HG02571 (cell line): Measurements from ENCODE around the gene SEMG1.

Source experiments
- ATAC-seq: cut with Tn5 transposase; IDR thresholded peaks from one replicate; pipeline ENCODE4 v1.9.1; 2021; ENCODE audit warnings: mild to moderate bottlenecking, moderate library complexity; ENCODE audit not compliant: unreplicated experiment

SEMG1 gene, protein sequence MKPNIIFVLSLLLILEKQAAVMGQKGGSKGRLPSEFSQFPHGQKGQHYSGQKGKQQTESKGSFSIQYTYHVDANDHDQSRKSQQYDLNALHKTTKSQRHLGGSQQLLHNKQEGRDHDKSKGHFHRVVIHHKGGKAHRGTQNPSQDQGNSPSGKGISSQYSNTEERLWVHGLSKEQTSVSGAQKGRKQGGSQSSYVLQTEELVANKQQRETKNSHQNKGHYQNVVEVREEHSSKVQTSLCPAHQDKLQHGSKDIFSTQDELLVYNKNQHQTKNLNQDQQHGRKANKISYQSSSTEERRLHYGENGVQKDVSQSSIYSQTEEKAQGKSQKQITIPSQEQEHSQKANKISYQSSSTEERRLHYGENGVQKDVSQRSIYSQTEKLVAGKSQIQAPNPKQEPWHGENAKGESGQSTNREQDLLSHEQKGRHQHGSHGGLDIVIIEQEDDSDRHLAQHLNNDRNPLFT

DNA sequence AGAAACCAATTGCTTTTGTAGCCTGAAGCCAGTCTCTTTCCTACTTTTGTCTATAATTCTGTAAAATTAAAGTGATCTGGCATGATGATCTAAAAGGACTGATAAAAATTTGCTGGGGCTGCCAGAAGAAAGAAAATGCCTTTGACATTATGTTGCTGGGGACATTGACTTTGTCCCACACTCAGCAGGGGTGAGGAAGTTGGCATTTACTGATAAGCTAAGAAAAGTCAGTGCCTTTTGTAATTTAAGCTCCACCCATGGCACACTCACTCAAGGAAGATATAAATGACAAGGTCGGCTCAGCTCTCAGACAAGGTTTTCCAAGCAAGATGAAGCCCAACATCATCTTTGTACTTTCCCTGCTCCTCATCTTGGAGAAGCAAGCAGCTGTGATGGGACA lies at the start of gene SEMG1:
Gene SEMG1, plus strand, starts transcription at position 309 of the 400 bp plus-strand sequence. Its CDS starts 21 bp downstream, at position 330.
- no peak for ATAC-seq

DNA sequence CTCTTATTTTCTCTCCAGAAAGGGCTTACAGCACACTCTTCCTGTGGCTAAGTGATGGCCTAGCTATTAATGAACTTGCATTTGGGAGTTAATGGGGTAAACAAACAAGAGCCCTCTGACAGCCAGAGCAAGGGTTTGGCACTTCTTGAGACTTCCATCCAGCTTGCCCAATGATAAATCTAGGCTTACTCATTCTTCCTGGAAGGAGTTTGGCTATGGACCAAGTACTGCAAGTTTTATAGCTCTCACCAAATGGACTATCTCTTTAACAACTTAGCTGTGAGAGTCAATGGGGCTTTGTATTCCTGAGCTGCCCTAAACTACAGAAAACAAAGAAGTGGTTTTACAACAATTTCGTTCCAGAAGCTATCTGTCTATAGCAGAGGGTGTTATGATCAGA lies 48.9 kb upstream of the SEMG1 start:
- no peak for ATAC-seq

DNA sequence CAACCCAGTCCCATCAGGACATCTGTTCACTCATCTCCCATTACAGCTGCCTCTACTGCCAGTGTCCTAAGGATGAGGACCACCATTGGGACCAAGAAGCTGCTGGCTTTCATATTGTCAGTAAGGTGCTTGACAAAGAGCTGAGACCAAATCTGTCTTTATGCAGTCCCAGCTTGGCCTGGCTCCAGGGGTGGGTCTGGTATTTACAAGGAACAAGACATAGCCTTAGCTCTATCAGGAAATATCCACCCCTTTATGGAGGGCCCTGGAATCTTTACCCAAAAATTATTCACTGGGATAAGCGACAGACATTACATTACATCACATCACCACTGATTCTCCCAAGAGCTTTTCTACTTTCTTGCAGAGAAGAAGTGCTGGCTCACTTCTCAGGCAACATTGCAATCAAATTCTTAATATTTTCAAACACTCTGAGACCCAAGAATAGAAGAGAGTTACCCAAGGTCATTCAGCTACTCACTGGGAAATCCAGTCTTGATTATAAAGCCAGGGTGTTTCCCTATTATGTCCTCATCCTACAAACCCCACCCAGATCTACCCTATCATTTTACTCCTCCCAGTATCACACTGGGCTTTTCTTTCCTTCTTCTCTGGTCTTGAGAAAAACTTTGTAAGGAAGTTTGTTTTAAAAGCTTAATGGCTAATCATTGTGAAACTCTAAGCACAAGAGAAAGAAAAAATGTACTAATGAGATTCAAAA lies 43.6 kb upstream of the SEMG1 start:
- ATAC-seq: no peak

DNA sequence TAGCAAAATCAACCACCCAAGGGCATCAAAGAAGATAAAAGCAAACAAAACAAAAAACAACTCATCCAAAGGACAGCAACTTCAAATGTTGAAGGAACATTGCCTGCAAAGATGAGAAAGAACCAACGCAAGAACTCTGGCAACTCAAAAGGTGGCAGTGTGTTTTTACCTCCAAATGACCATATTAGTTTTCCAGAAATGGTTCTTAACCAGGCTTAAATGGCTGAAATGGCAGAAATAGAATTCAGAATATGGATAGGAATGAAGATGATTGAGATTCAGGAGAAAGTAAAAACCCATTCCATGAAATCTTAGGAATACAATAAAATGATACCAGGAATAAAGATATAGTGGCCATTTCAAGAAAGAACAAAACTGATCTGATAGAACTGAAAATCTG lies 41.9 kb upstream of the SEMG1 start:
- no peak for ATAC-seq

DNA sequence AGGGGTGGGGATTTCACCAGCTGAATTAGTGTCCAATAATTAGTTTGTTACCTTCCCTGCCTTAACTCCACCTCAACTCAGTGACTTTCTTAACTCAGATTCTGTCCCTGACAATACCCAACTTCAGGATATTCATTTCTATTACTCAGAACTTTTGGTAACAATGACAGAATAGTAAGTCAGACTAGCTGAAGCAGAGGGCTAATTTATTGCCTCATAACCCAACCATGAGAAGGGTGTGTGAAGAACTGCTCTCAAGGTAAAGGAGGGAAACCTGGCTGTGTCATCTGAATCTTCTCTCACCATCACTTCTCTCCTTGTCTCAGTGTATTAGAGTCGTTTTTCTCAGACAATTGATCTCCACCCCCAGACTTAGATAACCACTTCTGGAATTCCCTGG lies 33.3 kb upstream of the SEMG1 start:
- ATAC-seq: no peak

DNA sequence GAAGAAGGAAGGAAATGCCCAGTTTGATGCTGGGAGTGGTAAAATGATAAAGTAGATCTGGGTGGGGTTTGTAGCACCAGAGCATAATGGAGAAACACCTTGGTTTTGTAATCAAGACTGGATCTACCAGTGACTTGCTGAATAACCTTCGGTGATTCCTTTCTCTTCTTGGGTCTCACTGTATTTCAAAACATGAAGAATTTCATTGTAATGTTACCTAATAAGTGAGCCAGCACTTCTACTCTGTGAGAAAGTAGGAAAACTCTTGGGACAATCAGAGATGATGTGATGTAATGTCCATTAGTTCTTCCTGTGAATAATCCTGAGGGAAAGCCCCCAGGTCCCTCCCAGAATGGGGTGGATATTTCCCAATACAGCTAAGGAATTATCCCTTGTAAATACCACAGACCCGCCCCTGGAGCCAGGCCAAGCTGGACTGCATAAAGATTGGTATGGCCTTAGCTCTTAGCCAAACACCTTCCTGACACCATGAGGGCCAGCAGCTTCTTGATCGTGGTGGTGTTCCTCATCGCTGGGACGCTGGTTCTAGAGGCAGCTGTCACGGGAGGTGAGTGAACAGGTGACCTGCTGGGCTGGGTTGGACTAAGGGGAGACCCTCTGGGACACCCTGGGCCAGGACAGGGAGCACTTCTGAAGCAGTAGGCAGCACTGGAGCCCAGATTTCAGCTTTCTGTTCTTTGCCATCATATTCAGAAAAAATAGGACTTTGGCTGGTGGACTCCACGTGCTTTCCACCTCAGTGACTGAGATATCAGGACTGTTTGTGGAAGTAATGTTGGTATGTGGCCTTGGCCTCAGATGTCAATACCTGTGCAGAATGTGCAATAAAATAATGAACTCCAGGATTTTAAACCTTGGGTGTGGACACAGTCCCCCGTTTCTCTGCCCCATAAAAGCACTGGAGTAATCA lies 32.1 kb upstream of the SEMG1 start, which contains the start of gene PI3:
Gene PI3, plus strand, starts transcription at position 469 of the 931 bp plus-strand sequence. Its CDS starts 21 bp downstream, at position 490.
- no peak for ATAC-seq

DNA sequence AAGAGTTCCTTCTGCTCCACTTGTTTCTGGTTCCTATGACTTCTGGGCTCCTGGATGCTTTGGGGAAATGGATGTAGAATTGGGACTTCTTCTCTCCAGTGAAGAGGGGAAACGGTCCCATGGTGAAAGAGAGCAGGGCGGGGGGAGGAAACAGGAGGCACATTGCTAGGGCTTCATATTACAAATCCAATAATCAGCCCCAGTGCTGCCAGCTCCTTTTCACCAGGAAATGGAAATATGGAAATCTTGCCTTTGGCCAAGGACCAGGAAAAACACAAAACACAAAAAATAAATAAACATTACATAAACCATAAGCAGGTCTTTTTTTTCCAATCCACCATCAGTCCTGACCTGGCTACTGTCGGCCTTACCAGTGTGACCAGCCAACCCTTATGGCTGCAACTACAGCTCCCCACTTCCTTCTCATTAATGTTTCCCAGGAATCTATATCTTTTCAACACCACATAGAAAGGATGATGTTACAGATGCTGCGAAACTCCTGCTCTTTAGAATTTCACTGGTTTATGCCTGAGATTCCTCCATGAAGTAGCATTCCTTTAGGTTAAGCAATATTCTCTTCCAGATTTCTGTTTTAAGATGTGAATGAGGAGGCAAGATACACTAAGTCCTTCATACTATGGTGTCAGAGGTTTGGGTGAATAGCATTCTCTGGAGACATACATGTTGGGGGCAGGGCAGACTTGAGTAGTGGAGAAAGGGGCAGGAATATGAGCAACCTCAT lies 30.1 kb upstream of the SEMG1 start:
- ATAC-seq: no peak

DNA sequence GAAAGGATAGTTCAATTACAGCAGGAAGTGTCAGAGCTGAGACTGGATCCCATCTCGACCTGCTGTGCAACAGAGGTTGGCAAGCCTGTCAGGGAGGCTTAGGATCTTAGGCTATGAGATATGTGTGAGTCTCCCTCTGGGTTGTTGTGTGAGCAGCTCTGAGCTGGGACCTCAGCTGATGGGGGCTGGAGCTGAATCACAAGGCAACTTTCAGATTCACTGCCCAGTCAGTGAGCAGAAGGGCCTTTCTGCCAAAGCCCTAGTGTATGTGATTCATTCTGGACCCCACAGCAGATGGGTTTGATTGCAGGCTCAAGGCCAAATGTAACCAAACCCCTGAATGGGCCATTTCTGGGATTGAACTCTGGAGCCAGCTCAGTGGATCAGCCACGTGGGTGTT lies 27.7 kb upstream of the SEMG1 start:
- ATAC-seq: no peak

DNA sequence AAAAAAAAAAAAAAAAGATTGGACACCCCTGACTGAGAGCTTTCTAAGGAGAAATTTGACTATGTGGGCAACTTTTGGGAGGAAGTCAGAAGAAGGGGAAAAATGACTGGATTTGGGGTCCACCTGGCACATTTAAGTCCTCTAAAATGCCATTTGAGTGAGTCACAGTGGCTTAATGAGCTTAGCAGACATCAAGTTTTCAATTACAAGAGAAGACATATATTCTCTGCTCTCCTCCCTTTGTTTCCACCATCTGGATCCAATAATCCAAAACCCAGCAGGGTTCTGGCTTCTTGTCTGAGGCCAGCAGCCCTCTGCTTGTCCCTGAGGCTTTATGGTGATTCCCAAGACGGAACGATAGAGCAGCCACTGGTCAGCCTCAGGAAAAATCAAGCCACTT lies 25.2 kb upstream of the SEMG1 start:
- ATAC-seq: no peak

DNA sequence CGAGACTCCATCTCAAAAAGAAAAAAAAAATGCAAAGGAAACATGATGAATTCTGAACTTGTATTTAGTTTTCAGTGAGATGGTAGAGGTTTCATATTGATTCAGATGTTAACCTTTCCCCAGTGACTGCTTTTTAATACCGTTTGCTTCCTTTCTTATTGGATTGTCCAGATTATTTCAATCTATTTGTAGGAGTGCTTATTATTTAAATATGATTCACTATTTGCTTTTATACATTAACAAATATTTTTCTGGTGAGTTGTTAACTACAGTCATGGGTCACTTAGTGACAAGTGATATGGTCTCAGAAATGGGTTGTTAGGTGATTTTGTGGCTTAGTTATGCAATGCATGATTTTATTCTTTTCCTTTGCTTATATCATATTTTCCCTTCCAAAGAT lies 23.7 kb upstream of the SEMG1 start:
- ATAC-seq: no peak

DNA sequence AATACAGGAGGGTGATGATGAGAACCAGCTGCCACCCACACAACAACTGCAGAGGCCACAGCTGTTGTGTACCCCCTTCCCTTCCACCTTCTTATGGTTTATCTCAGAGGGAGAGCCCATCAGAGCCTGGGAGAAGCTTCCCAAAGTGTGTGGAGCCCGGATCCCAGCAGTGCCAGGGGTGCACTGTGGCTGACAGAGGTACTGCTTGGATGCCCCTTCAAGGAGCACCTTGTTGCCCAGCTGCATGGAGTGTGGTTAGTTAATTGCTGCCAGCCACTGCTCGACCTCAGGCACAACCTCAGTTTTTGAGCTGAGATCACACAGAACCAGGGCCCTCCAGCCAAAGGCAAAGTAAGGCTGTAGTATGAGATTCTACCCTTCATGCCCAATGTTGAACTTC lies 19.1 kb upstream of the SEMG1 start:
- ATAC-seq: no peak

DNA sequence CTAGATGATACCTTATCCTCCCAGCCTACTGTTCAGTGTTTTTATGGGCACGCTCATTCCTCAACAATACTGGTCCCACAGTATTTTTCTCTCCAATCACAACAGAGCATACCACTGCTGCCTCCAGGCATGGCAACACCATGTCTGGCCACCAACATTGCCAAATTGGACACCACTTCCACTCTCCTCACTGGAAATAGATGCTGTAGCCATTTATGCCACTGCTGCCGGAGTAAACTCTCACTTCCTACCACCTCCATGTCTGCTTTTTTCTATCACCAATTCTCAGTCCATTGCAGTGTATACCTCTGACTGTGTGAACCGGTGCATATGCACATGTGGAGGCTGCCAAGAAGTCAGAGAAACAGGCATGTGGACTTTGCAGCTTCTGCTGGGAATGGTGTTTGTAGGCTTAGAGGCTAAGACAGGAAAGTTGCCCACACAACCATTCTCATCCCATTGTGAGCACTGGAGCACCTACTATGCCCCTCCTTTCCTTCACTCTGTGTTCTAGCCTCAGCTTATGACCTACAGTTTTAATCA lies 17.7 kb upstream of the SEMG1 start:
- ATAC-seq: no peak

DNA sequence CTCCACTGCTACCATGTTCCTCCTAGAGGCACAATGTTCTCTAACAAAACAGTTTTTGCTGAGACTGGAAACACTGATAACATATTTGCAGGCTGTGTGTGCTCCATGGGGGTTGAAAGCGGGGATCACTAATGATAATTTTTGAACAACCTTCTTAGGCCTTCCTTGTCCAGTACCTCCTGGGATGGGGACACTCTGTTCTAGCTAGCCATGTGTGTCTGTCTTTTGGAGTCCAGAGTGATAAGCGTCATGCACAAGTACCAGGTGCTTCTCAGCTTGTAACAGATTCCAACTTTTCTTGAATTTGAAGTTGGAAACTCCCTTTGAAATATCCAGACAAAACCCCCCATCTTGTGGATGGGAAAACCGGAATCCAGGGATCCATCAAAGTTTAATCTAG lies 17.0 kb upstream of the SEMG1 start:
- ATAC-seq: no peak

DNA sequence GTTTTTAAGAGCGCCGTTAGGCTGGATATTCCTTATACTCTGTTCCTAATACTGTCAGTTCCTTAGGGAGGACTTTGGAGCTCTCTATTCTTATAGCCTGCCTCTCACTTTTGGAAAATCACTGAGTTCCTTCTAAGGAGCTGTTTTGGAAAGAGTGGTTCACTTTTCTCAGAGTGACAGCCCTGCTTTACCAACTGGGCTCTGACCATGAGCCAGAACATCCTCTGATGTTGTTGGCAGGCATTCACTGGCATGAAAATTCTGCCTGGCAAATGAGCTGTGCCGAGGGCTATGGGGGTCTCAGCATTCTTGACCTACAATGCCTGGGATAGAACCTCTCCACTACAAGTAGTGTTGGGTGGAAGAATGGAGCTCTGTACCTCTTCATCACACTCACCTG lies 14.9 kb upstream of the SEMG1 start:
- no peak for ATAC-seq

DNA sequence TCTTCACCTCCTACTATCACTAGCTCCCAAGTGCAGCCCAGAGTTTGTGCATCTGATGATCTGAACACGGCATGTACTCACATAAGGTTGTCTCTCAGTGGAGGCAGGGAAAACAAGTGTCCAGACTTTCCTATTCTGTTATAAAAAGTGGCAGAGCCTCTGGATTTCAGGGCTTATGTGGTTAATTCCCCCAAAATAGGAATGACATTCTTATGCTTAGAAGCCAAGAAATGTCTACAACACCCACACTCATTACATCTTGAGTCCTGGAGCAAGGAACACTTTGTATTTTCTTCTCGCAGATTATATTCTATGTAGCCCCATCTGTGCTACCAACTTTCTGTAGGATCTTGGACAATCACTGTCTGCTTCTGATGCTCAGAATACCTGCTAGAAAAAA lies 13.5 kb upstream of the SEMG1 start:
- no peak for ATAC-seq

DNA sequence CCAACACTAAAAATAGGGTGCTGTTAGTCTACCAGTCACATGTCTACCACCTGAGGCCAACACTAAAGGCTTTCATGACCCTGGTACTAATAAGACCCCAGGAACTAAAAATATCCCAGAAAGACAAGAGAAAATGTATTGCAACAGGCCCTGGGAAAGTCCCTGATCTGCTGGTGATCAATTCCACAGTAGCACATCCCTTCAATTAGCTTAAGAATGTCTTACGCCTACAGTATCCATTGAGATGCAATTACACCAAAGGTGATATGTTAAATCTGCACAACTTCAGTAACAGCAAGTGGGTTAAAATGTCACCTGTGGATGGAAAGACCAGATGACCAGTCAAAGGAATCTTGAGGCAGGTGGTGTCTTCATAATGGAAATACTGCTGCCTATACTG lies 3.1 kb downstream of the SEMG1 start:
- ATAC-seq: no peak

DNA sequence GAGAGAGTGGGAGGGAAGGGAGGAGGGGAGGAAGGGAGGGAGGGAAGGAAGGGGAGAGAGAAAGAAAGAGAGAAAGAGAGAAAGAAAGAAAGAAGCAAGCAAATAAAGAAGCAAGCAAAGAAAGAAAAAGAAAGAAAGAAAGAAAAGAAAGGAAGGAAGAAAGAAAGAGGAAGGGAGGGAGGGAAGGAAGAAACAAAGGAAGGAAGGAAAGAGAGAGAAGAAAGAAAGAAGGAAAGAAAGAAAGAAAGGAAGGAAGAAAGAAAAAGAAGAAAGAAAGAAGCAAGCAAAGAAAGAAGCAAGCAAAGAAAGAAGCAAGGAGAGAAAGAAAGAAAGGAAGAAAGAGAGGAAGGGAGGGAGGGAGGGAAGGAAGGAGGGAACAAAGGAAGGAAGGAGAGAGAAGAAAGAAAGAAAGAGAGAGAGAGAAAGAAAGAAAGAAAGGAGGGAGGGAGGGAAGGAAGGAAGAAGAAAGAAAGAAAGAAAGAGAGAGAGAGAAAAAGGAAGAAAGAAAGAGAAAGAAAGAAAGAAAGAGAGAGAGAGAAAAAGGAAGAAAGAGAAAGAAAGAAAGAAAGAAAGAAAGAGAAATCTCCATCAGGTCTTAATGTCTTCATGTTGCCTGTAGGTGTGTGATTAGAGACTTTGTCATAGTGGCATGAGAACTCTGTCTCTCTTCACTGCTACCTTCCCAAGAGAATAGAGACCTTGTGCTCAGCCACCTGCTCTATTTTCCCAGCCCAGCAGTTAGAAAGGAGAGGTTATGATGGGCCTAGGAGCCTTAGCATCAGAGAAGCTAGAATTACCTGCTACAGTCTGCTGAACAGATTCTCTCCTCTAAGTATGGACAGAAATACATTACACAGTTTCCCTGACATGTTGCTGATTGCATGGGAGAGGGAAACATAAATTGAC lies 5.0 kb downstream of the SEMG1 start:
- ATAC-seq: no peak

DNA sequence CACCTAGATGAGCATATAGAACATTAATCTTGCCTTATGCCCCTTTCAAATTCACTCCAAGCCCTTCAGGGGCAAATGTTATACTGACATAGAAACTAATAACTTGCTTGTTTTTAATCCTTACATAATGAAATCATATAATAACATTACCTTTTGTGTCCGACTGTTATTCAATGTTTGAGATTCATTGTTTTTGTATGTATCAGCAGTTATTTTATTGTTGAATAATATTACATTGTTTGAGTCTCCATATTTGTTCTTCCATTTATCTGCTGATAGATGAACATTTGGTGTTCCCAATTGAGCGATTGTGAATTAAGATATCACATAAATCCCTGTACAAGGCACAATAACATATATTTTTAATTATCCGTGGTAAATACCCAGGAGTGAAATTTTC lies 6.0 kb downstream of the SEMG1 start:
- ATAC-seq: no peak

DNA sequence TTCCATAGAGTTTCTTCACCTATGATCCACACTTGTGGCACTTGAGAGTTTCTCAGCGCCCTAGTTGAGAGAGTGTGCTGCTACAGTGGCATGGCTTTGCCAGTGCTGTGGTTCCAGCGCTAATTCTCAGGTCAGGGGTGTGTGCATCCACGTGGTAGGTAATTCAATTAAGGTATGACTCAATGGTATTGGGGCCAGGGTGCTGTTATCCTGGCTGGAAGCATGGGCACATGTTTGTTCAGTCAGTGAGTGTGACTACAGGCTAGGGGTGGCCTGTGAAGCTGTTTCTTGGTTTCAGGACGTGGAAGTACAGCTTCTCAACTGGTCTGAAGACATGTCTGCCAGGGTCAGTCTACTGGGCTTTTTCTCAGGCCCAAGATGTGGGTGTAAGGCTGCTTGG lies 11.3 kb downstream of the SEMG1 start:
- no peak for ATAC-seq
